A549 (cell line): ENCODE results near the gene PCDHGA6. TPM values are rescaled to one million over a fixed set of nuclear protein-coding genes. Genes with fewer than 3 reads are reported as not detected.

Source experiments
- ATAC-seq, 2 experiments: fragments of 200-7000 bp in 1 of 2; fragments of >200 bp in 1 of 2; cut with Nextera tagmentation in 1 of 2; cut with Tn5 transposase in 1 of 2; 3 replicates each; pipeline versions ENCODE4 v1.8.0 to v1.9.1; 2018 to 2020; ENCODE audit warnings: mild to moderate bottlenecking in 1 of 2, moderate library complexity in 1 of 2
- CTCF ChIA-PET: fragments of 300-600 bp; sonication (Branson Sonifier 250); formaldehyde crosslinking; extraction: SDS; loops from one replicate; lab custom pipeline; 2021; ENCODE audit warnings: antibody characterized with exemption, inconsistent platforms; lab: Yijun Ruan, JAX
- POLR2A ChIA-PET: fragments of 350-600 bp; formaldehyde crosslinking; extraction: SDS; loops from one replicate; lab custom pipeline; 2021; ENCODE audit warnings: antibody characterized with exemption, inconsistent platforms; lab: Yijun Ruan, JAX
- DNase-seq, 2 experiments: peaks; one replicate each; pipeline versions ENCODE4 v3.0.0 to v3.0.0-alpha.2; 2011 to 2016; ENCODE audit warnings: low read depth in 1 of 2, low spot score in 1 of 2
- FAIRE-seq: peaks from 2 replicates; lab custom pipeline; 2011; peaks lifted over from hg19 to GRCh38; lab: Jason Lieb, UNC
- H3K27ac ChIP-seq, 2 experiments: fragments of >200 bp; sonication (Bioruptor Twin); formaldehyde crosslinking; 3 replicates each; pipeline ENCODE4 v1.5.1; 2016 to 2017
- H3K4me1 ChIP-seq: fragments of >200 bp; sonication (Bioruptor Twin); formaldehyde crosslinking; 3 replicates; pipeline ENCODE4 v1.6.1; 2016
- H3K4me2 ChIP-seq: fragments of >200 bp; sonication (Bioruptor Twin); formaldehyde crosslinking; 3 replicates; pipeline ENCODE4 v1.6.1; 2016
- H3K4me3 ChIP-seq: fragments of >200 bp; sonication (Bioruptor Twin); formaldehyde crosslinking; 3 replicates; pipeline ENCODE4 v1.5.1; 2016
- H3K9me3 ChIP-seq: fragments of >200 bp; sonication (Bioruptor Twin); formaldehyde crosslinking; 3 replicates; pipeline ENCODE4 v1.6.1; 2016
- ATOH8 ChIP-seq: fragments of 250-450 bp; sonication (Bioruptor Pico); IDR thresholded peaks from 2 replicates; pipeline ENCODE4 v1.5.0; 2020; ENCODE audit warnings: low read depth, mild to moderate bottlenecking, moderate library complexity
- BHLHE40 ChIP-seq: IDR thresholded peaks from 2 replicates; pipeline ENCODE4 v1.6.1; 2012; ENCODE audit warnings: low read depth, low read length, inconsistent platforms
- CBX2 ChIP-seq: fragments of 200-600 bp; sonication (generic); IDR thresholded peaks from 2 replicates; pipeline ENCODE4 v1.6.1; 2016; ENCODE audit warnings: low read depth, mild to moderate bottlenecking, borderline replicate concordance
- CHD4 ChIP-seq: fragments of 200-600 bp; sonication (generic); IDR thresholded peaks from 2 replicates; pipeline ENCODE4 v1.6.1; 2016; ENCODE audit warnings: antibody characterized with exemption, mild to moderate bottlenecking, borderline replicate concordance
- EHF ChIP-seq: fragments of 250-450 bp; sonication (Bioruptor Pico); IDR thresholded peaks from 2 replicates; pipeline ENCODE4 v1.5.0; 2020; ENCODE audit warnings: mild to moderate bottlenecking
- HEYL ChIP-seq: fragments of 250-450 bp; sonication (Bioruptor Pico); IDR thresholded peaks from 2 replicates; pipeline ENCODE4 v1.8.0; 2021; ENCODE audit warnings: mild to moderate bottlenecking, moderate library complexity
- HOXB5 ChIP-seq: fragments of 250-450 bp; sonication (Bioruptor Pico); IDR thresholded peaks from 2 replicates; pipeline ENCODE4 v1.5.0; 2020; ENCODE audit warnings: mild to moderate bottlenecking, moderate library complexity
- KDM1A ChIP-seq: fragments of 200-600 bp; sonication (generic); IDR thresholded peaks from 2 replicates; pipeline ENCODE4 v1.6.1; 2016; ENCODE audit warnings: low read depth, mild to moderate bottlenecking
- MAZ ChIP-seq: fragments of 150-350 bp; IDR thresholded peaks from 2 replicates; pipeline ENCODE4 v1.6.1; 2014; ENCODE audit warnings: antibody characterized with exemption, low read depth, low read length, borderline replicate concordance
- NFE2L2 ChIP-seq: fragments of 150-350 bp; conservative IDR thresholded peaks from 2 replicates; pipeline ENCODE4 v1.6.1; 2014; ENCODE audit warnings: low read length
- NR3C1 ChIP-seq: fragments of >200 bp; sonication (Bioruptor Twin); formaldehyde crosslinking; IDR thresholded peaks from 3 replicates; pipeline ENCODE4 v1.6.1; 2017
- PBX3 ChIP-seq: IDR thresholded peaks from 2 replicates; pipeline ENCODE4 v1.6.1; 2012
- RCOR1 ChIP-seq: fragments of 150-350 bp; IDR thresholded peaks from 2 replicates; pipeline ENCODE4 v1.6.1; 2014; ENCODE audit warnings: antibody characterized with exemption, low read length, low read depth
- SREBF2 ChIP-seq: fragments of 450-650 bp; IDR thresholded peaks from 2 replicates; pipeline ENCODE4 v1.6.1; 2014; ENCODE audit warnings: mild to moderate bottlenecking, moderate library complexity
- TP53 ChIP-seq: fragments of 250-450 bp; sonication (Bioruptor Pico); IDR thresholded peaks from 2 replicates; pipeline ENCODE4 v1.5.0; 2021; ENCODE audit warnings: mild to moderate bottlenecking, moderate library complexity
- ZC3H11A ChIP-seq: fragments of 450-650 bp; IDR thresholded peaks from 2 replicates; pipeline ENCODE4 v1.6.1; 2014; ENCODE audit warnings: antibody characterized with exemption, mild to moderate bottlenecking
- ZNF302 ChIP-seq: fragments of 250-450 bp; sonication (Bioruptor Pico); IDR thresholded peaks from 2 replicates; pipeline ENCODE4 v1.9.0; 2021; ENCODE audit warnings: inconsistent platforms, mild to moderate bottlenecking, moderate library complexity
- WGBS: methylation state at CpG from one replicate; pipeline ENCODE4 v1.1.6; 2017; ENCODE audit errors: missing lambda C conversion rate; 5-methylcytosine and 5-hydroxymethylcytosine counted together
- polyA plus RNA-seq, 4 experiments: library from polyadenylated mRNA; depleted of rRNA in 3 of 4; stranded (reverse); fragments of >200 nt; fragmentation: RNase III in 1 of 4; extraction: RNeasy Plus Mini Kit Qiagen cat#74134 plus additional on column Dnase treatment in 1 of 4; gene quantifications; 2 replicates in 3 of 4; 3 replicates in 1 of 4; pipeline ENCODE4 v1.2.3, GENCODE V29; 2011 to 2017
- TF ChIP-seq, protein P1 (sequence below): IDR thresholded peaks from 2 replicates; pipeline ENCODE4 v1.6.1; 2012; ENCODE audit warnings: low read depth, borderline replicate concordance
- TF ChIP-seq, protein P2 (sequence below): fragments of 150-350 bp; IDR thresholded peaks from 2 replicates; pipeline ENCODE4 v1.6.1; 2014; ENCODE audit warnings: low read depth, mild to moderate bottlenecking, low read length
- TF ChIP-seq, protein P3 (sequence below): fragments of 250-450 bp; sonication (Bioruptor Pico); IDR thresholded peaks from 2 replicates; pipeline ENCODE4 v1.5.0; 2021; ENCODE audit warnings: mild to moderate bottlenecking, moderate library complexity, borderline replicate concordance

The PCDHGA6 gene
- polyA plus RNA-seq, 2 of the 4 experiments (the other 2 are of a cell fraction): 0.23 to 1.0 TPM

DNA sequence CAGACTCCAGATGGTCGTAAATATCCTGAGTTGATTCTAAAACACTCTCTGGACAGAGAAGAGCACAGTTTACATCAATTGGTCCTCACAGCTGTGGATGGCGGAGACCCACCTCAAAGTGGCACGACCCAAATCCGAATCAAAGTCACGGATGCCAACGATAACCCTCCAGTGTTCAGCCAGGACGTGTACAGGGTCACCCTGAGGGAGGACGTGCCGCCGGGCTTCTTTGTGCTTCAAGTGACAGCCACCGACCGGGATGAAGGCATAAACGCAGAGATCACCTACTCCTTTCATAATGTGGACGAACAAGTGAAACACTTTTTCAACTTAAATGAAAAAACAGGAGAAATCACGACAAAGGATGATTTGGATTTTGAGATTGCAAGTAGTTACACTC, 13.0 kb upstream of the PCDHGA6 start:
- Histone ChIP-seq H3K4me3 (no peak overlapping the region), H3K4me2 (no peak overlapping the region), H3K4me1 (no peaks in the 10 kb centered on the region), H3K9me3 (peaks cover 69% of the 10 kb centered on the region), H3K27ac (no peak overlapping the region)
- ChIA-PET CTCF (interaction anchor here (1.3 kb wide), 1 partner anchor 10 kb away, joined by 4 read pairs; the partner anchor contains the start of gene PCDHGB1), POLR2A (no interaction called here)
- DNase-seq: no peak
- WGBS: 53% methylated on average over 15 of the region's 15 CpGs
- no peak for FAIRE-seq
- ATAC-seq: no peak
- TF ChIP-seq RCOR1 (no peak), KDM1A (no peak), PBX3 (no peak), HEYL (no peak), SREBF2 (no peak), TP53 (no peak), HOXB5 (no peak), CBX2 (no peak)
- TF ChIP-seq, protein P1, sequence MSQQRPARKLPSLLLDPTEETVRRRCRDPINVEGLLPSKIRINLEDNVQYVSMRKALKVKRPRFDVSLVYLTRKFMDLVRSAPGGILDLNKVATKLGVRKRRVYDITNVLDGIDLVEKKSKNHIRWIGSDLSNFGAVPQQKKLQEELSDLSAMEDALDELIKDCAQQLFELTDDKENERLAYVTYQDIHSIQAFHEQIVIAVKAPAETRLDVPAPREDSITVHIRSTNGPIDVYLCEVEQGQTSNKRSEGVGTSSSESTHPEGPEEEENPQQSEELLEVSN: no peak

- TF ChIP-seq, protein P2, sequence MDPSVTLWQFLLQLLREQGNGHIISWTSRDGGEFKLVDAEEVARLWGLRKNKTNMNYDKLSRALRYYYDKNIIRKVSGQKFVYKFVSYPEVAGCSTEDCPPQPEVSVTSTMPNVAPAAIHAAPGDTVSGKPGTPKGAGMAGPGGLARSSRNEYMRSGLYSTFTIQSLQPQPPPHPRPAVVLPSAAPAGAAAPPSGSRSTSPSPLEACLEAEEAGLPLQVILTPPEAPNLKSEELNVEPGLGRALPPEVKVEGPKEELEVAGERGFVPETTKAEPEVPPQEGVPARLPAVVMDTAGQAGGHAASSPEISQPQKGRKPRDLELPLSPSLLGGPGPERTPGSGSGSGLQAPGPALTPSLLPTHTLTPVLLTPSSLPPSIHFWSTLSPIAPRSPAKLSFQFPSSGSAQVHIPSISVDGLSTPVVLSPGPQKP: no peak
- no peak for TF ChIP-seq BHLHE40
- TF ChIP-seq EHF (CRISPR knock-in tag): no peak
- no peak for TF ChIP-seq NFE2L2
- no peak for TF ChIP-seq RCOR1
- no peak for TF ChIP-seq ZC3H11A
- no peak for TF ChIP-seq MAZ
- TF ChIP-seq, protein P1: no peak
- no peak for TF ChIP-seq ATOH8
- no peak for TF ChIP-seq ZNF302
- TF ChIP-seq, protein P3, sequence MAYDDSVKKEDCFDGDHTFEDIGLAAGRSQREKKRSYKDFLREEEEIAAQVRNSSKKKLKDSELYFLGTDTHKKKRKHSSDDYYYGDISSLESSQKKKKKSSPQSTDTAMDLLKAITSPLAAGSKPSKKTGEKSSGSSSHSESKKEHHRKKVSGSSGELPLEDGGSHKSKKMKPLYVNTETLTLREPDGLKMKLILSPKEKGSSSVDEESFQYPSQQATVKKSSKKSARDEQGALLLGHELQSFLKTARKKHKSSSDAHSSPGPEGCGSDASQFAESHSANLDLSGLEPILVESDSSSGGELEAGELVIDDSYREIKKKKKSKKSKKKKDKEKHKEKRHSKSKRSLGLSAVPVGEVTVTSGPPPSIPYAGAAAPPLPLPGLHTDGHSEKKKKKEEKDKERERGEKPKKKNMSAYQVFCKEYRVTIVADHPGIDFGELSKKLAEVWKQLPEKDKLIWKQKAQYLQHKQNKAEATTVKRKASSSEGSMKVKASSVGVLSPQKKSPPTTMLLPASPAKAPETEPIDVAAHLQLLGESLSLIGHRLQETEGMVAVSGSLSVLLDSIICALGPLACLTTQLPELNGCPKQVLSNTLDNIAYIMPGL: no peak
- no peak for TF ChIP-seq CHD4
- no peak for TF ChIP-seq NR3C1
- TF ChIP-seq KDM1A: no peak
- TF ChIP-seq, all 56 proteins: peak for 0
- Histone ChIP-seq H3K4me2 (no peak overlapping the region), H3K4me1 (no peaks in the 10 kb centered on the region), H3K27ac (no peak overlapping the region), H3K9me3 (peaks cover 66% of the 10 kb centered on the region), H3K4me3 (no peak overlapping the region)
- no peak for FAIRE-seq
- POLR2A ChIA-PET: no interaction called here
- no peak for ATAC-seq
- DNase-seq: no peak
- CTCF ChIA-PET: interaction anchor here (1.1 to 1.2 kb wide), 2 partner anchors 15 to 201 kb away, joined by 3 read pairs; no protein-coding TSS in a partner anchor
These were observed 11.0 kb upstream of the PCDHGA6 start for GRCh38 chr5:141362719-141363118.
